Endothelial cell (in vitro differentiated cells): Measurements from ENCODE around the gene NSUN6. TPM values are rescaled to one million over a fixed set of nuclear protein-coding genes. Genes with fewer than 3 reads are reported as not detected.

Experiments used
- DNase-seq: peaks from one replicate; pipeline ENCODE4 v3.0.0; 2021; ENCODE audit warnings: low spot score
- H3K27ac Mint-ChIP-seq: one replicate; pipeline ENCODE4 v1.8.0; 2021; ENCODE audit warnings: mixed read lengths, inconsistent platforms; ENCODE audit not compliant: unreplicated experiment
- H3K27me3 Mint-ChIP-seq: one replicate; pipeline ENCODE4 v1.8.0; 2021; ENCODE audit warnings: mild to moderate bottlenecking, moderate library complexity, mixed read lengths, inconsistent platforms; ENCODE audit not compliant: unreplicated experiment
- H3K36me3 Mint-ChIP-seq: one replicate; pipeline ENCODE4 v1.8.0; 2021; ENCODE audit warnings: mild to moderate bottlenecking, low read depth, mixed read lengths, inconsistent platforms; ENCODE audit not compliant: unreplicated experiment
- H3K4me1 Mint-ChIP-seq: one replicate; pipeline ENCODE4 v1.8.0; 2021; ENCODE audit warnings: mild to moderate bottlenecking, mixed read lengths, inconsistent platforms; ENCODE audit not compliant: unreplicated experiment
- H3K4me3 Mint-ChIP-seq: one replicate; pipeline ENCODE4 v1.8.0; 2021; ENCODE audit warnings: mild to moderate bottlenecking, mixed read lengths, inconsistent platforms; ENCODE audit not compliant: unreplicated experiment
- H3K9me3 Mint-ChIP-seq: one replicate; pipeline ENCODE4 v1.8.0; 2021; ENCODE audit warnings: mixed read lengths, inconsistent platforms; ENCODE audit not compliant: unreplicated experiment
- CTCF ChIP-seq: fragments of 200-600 bp; sonication (generic); IDR thresholded peaks from one replicate; pipeline ENCODE4 v1.5.0; 2021; ENCODE audit warnings: antibody characterized with exemption; ENCODE audit not compliant: unreplicated experiment
- total RNA-seq: library from RNA; stranded (reverse); fragmentation: NEBNext Ultra II Directional; extraction: Animal tissue kit (Norgen Biotek cat#: 25700); gene quantifications from one replicate; pipeline ENCODE4 v1.2.1, GENCODE V29; 2021; ENCODE audit not compliant: unreplicated experiment

Gene NSUN6
- total RNA-seq, 1 donor from 2014 or later = 11.6 TPM

- H3K27ac Mint-ChIP-seq = no peak overlapping the region
- no peaks in the 10 kb centered on the region for H3K27me3 Mint-ChIP-seq
- H3K4me3 Mint-ChIP-seq = no peak overlapping the region
- no peak for DNase-seq
- no peak for TF ChIP-seq CTCF
- H3K36me3 Mint-ChIP-seq = no peaks in the 10 kb centered on the region
- H3K9me3 Mint-ChIP-seq = no peaks in the 10 kb centered on the region
- peaks cover 5% of the 10 kb centered on the region for H3K4me1 Mint-ChIP-seq
Measured at GRCh38 chr10:18608596-18608995, 42.8 kb downstream of the NSUN6 start.

GRCh38 chr10:18607503-18608378 is 43.6 kb downstream of the NSUN6 start:
- Mint-ChIP-seq H3K4me1 (peaks cover 5% of the 10 kb centered on the region), H3K9me3 (no peaks in the 10 kb centered on the region), H3K4me3 (no peak overlapping the region), H3K36me3 (no peaks in the 10 kb centered on the region), H3K27me3 (no peaks in the 10 kb centered on the region), H3K27ac (no peak overlapping the region)
- TF ChIP-seq CTCF = no peak
- no peak for DNase-seq

GRCh38 chr10:18606051-18606695 is 45.2 kb downstream of the NSUN6 start:
- TF ChIP-seq CTCF = no peak
- H3K4me3 Mint-ChIP-seq = no peak overlapping the region
- H3K27ac Mint-ChIP-seq = no peak overlapping the region
- DNase-seq = no peak
- no peaks in the 10 kb centered on the region for H3K36me3 Mint-ChIP-seq
- no peaks in the 10 kb centered on the region for H3K9me3 Mint-ChIP-seq
- H3K27me3 Mint-ChIP-seq = no peaks in the 10 kb centered on the region
- H3K4me1 Mint-ChIP-seq = peaks cover 5% of the 10 kb centered on the region

GRCh38 chr10:18601321-18601720 is 50.1 kb downstream of the NSUN6 start:
- no peak overlapping the region for H3K4me3 Mint-ChIP-seq
- H3K9me3 Mint-ChIP-seq = no peaks in the 10 kb centered on the region
- H3K4me1 Mint-ChIP-seq = no peaks in the 10 kb centered on the region
- no peak overlapping the region for H3K27ac Mint-ChIP-seq
- no peak for DNase-seq
- no peaks in the 10 kb centered on the region for H3K36me3 Mint-ChIP-seq
- H3K27me3 Mint-ChIP-seq = no peaks in the 10 kb centered on the region
- no peak for TF ChIP-seq CTCF

GRCh38 chr10:18599392-18599791 is 52.0 kb downstream of the NSUN6 start:
- no peak for TF ChIP-seq CTCF
- Mint-ChIP-seq H3K9me3 (no peaks in the 10 kb centered on the region), H3K36me3 (no peaks in the 10 kb centered on the region), H3K4me1 (no peaks in the 10 kb centered on the region), H3K27ac (no peak overlapping the region), H3K27me3 (no peaks in the 10 kb centered on the region), H3K4me3 (no peak overlapping the region)
- no peak for DNase-seq
